ENCODE data around the gene BRINP3. TPM values are rescaled to one million over a fixed set of nuclear protein-coding genes. Genes with fewer than 3 reads are reported as not detected.

Gene BRINP3
- total RNA-seq, 4 donors from 2014 or later, result 14.0 to 50.0 (median 42.7) TPM

DNA sequence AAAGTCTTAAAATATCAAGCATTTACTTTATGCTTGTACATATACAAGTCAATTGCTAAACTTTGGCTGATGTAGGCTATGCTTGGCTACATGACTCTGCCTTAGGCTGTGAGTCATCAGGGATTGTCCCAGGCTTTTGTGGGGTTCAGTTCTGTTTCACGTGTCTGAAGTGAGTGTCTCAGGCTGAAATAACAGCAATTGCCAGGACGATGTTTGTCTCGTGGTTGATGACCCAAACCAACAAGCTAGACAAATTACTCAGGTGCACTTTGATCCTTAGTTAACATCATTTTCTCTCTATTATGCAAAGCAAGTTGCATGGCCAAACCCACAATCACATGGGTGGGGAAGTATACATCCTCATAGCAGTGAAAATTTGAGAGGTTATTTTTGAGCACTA lies 410.1 kb downstream of the BRINP3 start:
- no peaks in the 10 kb centered on the region for H3K9me3 ChIP-seq

DNA sequence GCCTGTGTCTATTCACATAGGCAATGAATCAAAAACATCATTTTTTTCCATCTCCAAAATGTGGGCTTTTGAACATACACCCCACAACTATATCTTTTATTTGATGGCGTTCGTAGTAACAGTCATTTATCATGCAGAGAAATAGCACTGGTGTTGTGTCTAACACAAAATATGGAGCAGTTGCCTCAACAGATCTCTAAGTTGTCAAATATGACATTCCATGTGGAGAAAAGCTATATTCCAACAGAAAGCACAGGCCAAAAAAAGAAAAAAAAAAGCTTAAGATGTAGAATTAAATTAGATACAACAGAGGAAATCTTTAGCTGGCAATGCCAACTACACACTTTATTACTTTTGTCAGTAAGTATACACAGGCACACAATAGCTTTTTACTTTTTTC lies 411.7 kb downstream of the BRINP3 start:
- no peaks in the 10 kb centered on the region for H3K4me1 ChIP-seq
- no peak for TF ChIP-seq CTCF (IDR thresholded peaks at IDR 0.05)
- no peak for TF ChIP-seq POLR2A (IDR thresholded peaks at IDR 0.05)
- H3K36me3 ChIP-seq, result no peaks in the 10 kb centered on the region
- H3K27ac ChIP-seq, result no peak overlapping the region
- no peaks in the 10 kb centered on the region for H3K27me3 ChIP-seq
- no peak for DNase-seq
- H3K4me3 ChIP-seq, result no peak overlapping the region
- H3K9me3 ChIP-seq, result no peaks in the 10 kb centered on the region

More for the DNA sequence above, 410.1 kb downstream of the BRINP3 start:
- Histone ChIP-seq H3K4me3 (no peak overlapping the region), H3K4me1 (no peaks in the 10 kb centered on the region), H3K36me3 (no peaks in the 10 kb centered on the region), H3K27me3 (no peaks in the 10 kb centered on the region), H3K27ac (no peak overlapping the region)
- no peak for DNase-seq
- no peak for TF ChIP-seq CTCF (IDR thresholded peaks at IDR 0.05)
- TF ChIP-seq POLR2A (IDR thresholded peaks at IDR 0.05), result no peak

DNA sequence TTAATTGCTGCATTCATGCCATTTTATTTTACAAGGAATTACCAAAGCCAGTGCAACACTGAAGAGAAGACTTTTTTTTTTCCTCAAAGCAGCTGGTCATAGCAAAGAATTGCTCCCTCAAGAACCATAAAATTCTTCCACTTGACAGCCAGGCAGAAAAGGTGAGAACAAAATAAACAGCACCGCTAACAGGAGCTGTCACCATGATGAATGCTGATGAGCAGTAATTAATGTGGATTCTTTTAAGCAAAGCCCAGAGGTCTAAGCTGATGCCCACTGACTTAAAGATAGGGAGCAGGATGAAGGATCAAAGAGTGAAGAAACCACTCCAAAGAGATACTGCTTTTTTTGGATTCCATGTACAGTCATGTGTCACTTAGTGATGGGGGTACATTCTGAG lies 428.4 kb downstream of the BRINP3 start:
- TF ChIP-seq POLR2A (IDR thresholded peaks at IDR 0.05) (no peak), CTCF (IDR thresholded peaks at IDR 0.05) (no peak)
- H3K4me1 ChIP-seq, result no peaks in the 10 kb centered on the region
- no peaks in the 10 kb centered on the region for H3K27me3 ChIP-seq
- no peak for DNase-seq
- no peak overlapping the region for H3K27ac ChIP-seq
- no peaks in the 10 kb centered on the region for H3K9me3 ChIP-seq
- H3K36me3 ChIP-seq, result no peaks in the 10 kb centered on the region
- no peak overlapping the region for H3K4me3 ChIP-seq

All from Peyer's patch (tissue), 4 donors.